Lower leg skin (tissue), 3 donors: ENCODE results near the gene GNAT1.

Source experiments
- CTCF ChIP-seq, 3 donors: fragments of 450-650 bp; IDR thresholded peaks; one replicate each; pipeline ENCODE4 v1.5.1; 2016; ENCODE audit warnings: antibody characterized with exemption in 3 of 3, mild to moderate bottlenecking in 3 of 3, moderate library complexity in 2 of 3
- POLR2A ChIP-seq, 2 donors: fragments of 450-650 bp; IDR thresholded peaks; one replicate each; pipeline ENCODE4 v1.6.1; 2016 to 2017; ENCODE audit warnings: antibody characterized with exemption in 2 of 2, mild to moderate bottlenecking in 1 of 2, moderate library complexity in 1 of 2

- TF ChIP-seq CTCF (IDR thresholded peaks at IDR 0.05) (no peak), POLR2A (IDR thresholded peaks at IDR 0.05) (no peak)
Observed at GRCh38 chr3:50156549-50157493, 34.6 kb upstream of the GNAT1 start.
